HG02798 (cell line): Measurements from ENCODE around the gene VWA3B.
"Not testable (repeated sequence)": the region's sequence is repeated elsewhere in the genome, so short reads cannot be mapped to it uniquely, and the experiment has no call there.

ENCODE experiments used
- ATAC-seq: cut with Tn5 transposase; IDR thresholded peaks from one replicate; pipeline ENCODE4 v1.9.1; 2021; ENCODE audit warnings: mild to moderate bottlenecking; ENCODE audit not compliant: unreplicated experiment, poor library complexity

The VWA3B gene

DNA sequence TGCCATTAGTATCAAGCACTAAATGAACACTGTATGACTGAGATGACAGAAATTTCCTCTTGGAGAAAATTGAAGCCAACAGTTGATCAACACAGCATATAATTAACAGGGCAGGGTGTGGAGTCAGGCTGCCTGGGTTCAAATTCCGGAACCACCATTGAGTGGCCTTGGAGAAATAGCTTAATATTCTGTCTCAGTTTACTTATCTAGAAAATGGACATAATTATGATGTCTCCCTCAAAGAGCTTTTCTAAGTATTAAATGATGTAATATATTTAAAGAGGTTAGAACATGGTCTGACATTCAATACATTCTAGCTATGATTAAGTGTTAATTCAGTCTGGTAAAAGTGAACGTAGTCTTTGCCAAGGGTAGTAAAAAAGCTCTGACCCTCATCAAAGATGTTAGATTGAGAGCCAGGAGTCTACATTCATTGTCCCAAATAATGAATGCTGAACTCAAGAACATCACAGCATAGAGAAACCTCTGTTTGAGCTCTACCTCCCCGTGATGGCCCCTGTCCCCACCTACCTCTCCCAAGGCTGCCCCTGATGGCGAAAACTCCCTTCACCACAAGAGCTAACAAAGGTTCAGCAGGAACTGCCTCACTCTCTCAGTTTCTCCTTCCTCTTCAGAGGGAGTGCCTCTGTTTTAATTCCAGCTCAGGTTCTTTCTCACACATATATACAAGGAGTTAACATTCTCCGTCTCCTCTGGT lies 2.7 kb upstream of the VWA3B start:
- no peak for ATAC-seq

DNA sequence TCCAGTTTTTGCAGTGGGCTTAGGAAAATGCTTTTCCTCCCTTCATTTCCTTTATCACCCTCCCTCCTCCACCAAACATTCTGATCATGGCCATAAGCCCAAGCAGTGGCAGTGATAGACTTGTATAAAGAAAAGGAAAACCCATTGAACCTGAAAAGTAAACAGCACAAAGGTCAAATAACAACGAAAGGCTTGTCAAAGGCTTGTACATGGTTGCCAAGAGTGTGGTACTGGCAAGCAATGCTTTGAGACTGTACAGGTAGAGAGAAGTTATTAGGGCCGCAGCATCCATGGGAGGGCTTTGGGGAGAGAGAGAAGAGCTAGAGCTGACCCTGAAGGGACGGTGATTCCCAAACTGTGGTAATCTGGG lies 2.1 kb upstream of the VWA3B start:
- ATAC-seq: no peak

- no peak for ATAC-seq
These were observed 1.3 kb upstream of the VWA3B start for GRCh38 chr2:98085649-98086048.

DNA sequence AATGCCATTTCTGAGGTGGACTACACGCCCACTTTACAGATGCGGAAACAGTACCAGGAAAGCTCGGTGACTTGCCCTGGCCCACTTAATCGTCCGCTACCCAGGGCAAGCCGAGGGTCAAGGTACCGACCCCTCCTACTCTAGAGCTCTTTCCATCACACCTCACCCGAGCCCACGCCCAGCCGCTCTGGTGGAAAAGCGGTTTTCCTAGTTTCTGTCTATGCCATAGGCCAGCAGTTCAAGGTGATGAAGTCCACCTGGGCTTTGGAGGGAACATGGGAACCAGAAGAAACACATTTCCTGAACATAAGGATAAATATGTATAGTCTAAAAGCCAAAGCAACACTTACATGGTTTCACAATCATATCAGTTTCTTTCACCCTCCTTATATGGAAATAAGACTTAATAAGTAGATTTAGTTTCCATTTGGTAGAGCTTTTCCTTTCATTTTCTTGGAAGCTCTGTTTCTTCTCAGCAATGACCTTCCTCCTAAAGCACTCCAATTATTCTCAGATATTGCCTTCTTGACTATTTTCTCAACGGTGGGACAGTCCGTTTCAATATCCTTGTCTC lies 567 bp downstream of the VWA3B start:
- ATAC-seq: no peak

DNA sequence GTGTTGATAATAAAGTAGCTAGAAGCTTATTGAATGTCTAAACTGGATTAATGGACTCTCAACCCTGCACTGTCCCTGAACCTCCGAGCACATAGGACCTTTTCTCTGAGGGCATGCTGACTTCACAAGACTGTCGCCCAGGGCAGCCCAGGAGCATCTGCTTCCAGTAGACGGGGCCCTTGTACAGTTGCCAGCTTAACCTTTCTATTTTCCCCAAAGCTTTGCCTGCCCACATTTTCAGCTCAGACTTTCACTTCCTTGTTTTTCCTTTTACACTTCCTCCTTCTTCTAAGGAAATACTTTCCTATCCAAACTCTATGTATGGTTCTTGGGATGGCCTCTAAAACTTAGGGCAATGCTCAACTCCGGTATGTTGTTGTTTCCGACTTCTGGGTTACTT lies 1.3 kb downstream of the VWA3B start:
- no peak for ATAC-seq

- no peak for ATAC-seq
These were observed 3.0 kb downstream of the VWA3B start for GRCh38 chr2:98089941-98090340.

GRCh38 chr2:98090951-98091350 lies 4.0 kb downstream of the VWA3B start:
- no peak for ATAC-seq

DNA sequence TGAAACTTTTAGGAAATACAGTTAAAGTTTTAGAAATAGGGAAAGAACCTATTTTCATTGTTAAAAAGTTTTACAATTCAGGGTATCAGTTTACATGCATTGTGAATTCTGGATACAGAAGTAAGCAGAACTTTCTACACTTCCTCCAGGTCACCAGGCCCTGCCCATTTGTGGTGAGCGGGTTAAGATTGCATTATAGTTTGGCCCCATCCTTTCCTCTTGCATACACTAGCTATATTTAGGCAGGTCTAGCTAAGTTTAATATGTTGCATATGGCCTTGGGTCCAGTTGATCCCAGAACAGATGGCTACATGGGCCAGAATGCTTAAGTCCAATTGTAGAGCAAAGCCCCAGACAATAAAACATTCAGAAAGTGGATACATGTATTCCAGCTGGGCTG lies 4.8 kb downstream of the VWA3B start:
- ATAC-seq: no peak

DNA sequence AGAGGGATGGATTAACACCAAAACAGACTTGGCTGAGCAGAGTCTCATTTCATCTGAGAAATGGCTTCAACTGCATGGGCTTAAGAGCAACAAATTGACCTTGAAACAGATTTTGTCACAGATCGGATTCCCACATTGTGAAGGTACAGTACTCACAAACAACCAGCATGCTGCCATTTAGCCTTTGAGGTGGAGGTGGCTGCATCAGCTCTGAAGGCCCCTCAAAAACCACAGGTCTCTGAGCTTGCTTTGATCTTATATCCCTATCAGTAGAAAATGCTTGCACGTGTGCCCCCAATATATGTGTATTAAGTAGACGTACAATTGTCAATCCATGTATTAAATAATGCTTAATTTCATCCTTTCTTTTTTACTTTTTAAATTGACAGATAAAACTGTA lies 6.2 kb downstream of the VWA3B start:
- ATAC-seq: no peak

- ATAC-seq: no peak
These were observed 6.6 kb downstream of the VWA3B start for GRCh38 chr2:98093611-98094010.

GRCh38 chr2:98099939-98100743 lies 13.2 kb downstream of the VWA3B start:
- no peak for ATAC-seq

GRCh38 chr2:98102315-98102714 lies 15.3 kb downstream of the VWA3B start:
- ATAC-seq: not testable (repeated sequence)

DNA sequence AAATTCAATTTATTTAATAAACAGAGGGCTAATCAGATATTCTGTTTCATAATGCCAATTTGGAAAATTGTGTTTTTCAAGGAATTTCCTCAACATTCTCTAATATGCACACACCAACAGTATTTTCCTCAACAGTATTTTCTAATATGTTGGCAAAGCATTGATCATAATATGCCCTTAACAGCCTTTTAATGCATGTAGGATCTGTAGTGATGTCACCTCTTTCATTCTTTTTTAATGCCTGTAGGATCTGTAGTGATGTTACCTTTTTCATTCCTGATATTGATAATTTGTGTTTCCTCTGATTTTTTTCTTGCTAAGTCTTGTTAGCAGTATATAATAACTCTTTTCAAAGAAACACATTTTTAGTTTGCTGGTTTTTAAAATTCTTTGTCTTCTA lies 15.9 kb downstream of the VWA3B start:
- ATAC-seq: no peak

DNA sequence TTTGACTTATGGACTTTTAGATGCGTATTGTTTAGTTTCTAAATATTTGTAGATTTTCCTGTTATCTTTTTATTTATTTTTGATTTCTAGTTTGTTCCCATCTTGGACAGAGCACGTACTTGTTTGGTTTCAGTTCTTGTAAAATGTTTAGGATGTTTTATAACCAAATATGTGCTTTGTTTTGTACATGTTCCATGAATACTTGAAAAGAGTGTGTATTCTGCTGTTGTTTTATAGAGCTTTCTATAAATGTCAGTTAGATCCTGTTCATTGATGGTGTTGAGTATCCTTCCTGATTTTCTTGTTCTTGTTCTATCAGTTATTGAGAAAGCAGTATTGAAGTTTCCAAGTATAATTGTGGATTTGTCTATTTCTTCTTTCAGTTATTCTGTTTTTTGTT lies 21.1 kb downstream of the VWA3B start:
- ATAC-seq: no peak

DNA sequence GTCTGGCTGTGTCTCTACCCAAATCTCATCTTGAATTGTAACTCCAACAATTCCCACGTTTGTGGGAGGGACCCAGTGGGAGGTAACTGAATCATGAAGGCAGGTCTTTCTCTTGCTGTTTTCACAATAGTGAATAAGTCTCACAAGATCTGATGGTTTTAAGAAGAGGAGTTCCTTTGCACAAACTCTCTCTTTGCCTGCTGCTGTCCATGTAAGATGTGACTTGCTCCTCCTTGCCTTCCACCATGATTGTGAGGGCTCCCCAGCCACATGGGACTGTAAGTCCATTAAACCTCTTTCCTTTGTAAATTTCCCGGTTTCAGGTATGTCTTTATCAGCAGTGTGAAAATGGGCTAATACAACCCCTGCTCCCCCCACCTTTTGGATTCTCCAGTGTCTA lies 23.8 kb downstream of the VWA3B start:
- no peak for ATAC-seq

GRCh38 chr2:98114643-98115330 lies 27.8 kb downstream of the VWA3B start:
- ATAC-seq: no peak

GRCh38 chr2:98118161-98118560 lies 31.2 kb downstream of the VWA3B start:
- no peak for ATAC-seq

DNA sequence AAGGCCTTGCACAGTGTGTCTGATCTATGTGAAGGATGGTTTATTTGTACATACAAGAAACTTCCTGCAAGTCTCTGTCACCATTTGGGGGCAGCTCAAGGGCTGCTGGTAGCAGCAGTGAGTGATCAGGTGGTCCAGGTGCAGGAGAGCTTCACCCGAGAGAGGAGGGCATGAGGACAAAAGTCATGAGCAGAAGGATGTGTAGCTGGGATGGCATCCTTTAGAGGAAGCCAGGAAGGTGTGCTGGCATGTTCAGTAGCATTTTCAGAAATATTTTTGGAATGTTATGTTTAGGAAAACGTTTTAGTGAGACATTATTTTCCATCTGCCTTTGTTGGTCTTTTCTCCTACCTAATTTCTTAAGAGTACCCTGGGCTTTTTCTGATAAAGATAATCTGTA lies 31.9 kb downstream of the VWA3B start:
- no peak for ATAC-seq

DNA sequence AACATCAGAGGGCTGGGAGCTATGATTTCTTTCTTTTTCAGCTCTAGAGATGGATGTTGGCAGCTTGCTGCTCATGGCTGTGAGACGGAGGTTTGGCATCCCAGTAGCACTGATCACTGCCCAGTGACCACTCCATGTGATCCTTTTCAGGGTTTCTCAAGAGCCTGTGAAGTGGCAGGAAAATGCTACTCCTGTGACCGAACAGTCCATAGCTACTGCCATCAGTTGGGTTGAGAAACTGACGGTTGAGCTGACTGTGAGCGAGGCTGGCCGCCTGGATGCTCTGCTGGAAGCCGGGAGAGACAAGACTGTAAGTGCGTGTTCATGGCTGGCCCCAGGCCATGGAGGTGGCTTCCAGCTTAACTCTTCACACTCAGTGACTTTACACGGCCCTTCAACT lies 34.2 kb downstream of the VWA3B start:
- no peak for ATAC-seq

- ATAC-seq: no peak
These were observed 35.6 kb downstream of the VWA3B start for GRCh38 chr2:98122524-98122923.

DNA sequence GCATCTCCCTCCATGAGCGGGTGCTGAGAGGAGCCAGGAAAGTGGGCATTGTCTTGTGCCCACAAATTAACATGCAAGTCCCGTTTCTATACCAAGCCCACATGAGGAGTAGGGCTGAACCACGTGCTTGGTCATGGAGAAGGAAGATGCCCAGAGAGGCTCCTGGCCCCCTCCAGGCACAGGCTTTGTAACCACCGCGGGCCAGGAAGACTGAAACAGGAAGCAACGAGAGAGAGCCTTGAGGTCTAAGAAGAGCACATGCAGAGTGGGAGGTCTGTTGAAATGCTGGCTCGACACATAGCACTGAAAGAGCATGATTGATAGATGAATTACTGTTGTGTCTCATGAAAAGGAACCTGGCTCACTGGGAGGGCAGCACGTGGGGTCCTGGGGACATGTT lies 36.3 kb downstream of the VWA3B start:
- ATAC-seq: no peak
